Esophagus squamous epithelium (tissue), 5 donors: ENCODE data around the gene GPR142. TPM values are rescaled to one million over a fixed set of nuclear protein-coding genes. Genes with fewer than 3 reads are reported as not detected.

Experiments
- DNase-seq: peaks from one replicate; lab custom pipeline; 2025; lab: John Stamatoyannopoulos, UW
- H3K27ac ChIP-seq, 4 donors: fragments of 200-600 bp; sonication (generic); one replicate each; pipeline ENCODE4 v1.5.1; 2016 to 2019; ENCODE audit warnings: mild to moderate bottlenecking in 1 of 4
- H3K27me3 ChIP-seq, 4 donors: fragments of 200-600 bp; sonication (generic); 1 replicate in 3 of 4; 2 replicates in 1 of 4; pipeline versions ENCODE4 v1.5.1 to v1.6.0; 2017 to 2021; ENCODE audit warnings: antibody characterized with exemption in 1 of 4
- H3K36me3 ChIP-seq, 3 donors: fragments of 200-600 bp; sonication (generic); one replicate each; pipeline ENCODE4 v1.5.1; 2016 to 2019
- H3K4me1 ChIP-seq, 3 donors: fragments of 200-600 bp; sonication (generic); one replicate each; pipeline ENCODE4 v1.5.1; 2017 to 2019
- H3K4me3 ChIP-seq, 4 donors: fragments of 200-600 bp; sonication (generic); 1 replicate in 3 of 4; 2 replicates in 1 of 4; pipeline ENCODE4 v1.5.1; 2016 to 2019; ENCODE audit warnings: mild to moderate bottlenecking in 2 of 4, moderate library complexity in 1 of 4
- H3K9me3 ChIP-seq, 3 donors: fragments of 200-600 bp; sonication (generic); one replicate each; pipeline ENCODE4 v1.5.1; 2016 to 2019
- CTCF ChIP-seq, 6 experiments: fragments of 450-650 bp in 4 of 6; fragments of 200-600 bp in 2 of 6; sonication (generic) in 2 of 6; IDR thresholded peaks; one replicate each; pipeline ENCODE4 v1.5.1; 2016 to 2019; ENCODE audit warnings: antibody characterized with exemption in 6 of 6, mild to moderate bottlenecking in 4 of 6, moderate library complexity in 4 of 6
- POLR2A ChIP-seq, 4 donors: fragments of 450-650 bp; IDR thresholded peaks; one replicate each; pipeline ENCODE4 v1.6.1; 2017; ENCODE audit warnings: antibody characterized with exemption in 4 of 4, mild to moderate bottlenecking in 4 of 4, moderate library complexity in 3 of 4
- WGBS, 2 donors: methylation state at CpG; one replicate each; pipeline ENCODE4 v1.1.5; 2018; 5-methylcytosine and 5-hydroxymethylcytosine counted together
- intact Hi-C: fragments of 100-400 bp; cut with DNase I; formaldehyde crosslinking; loops from one replicate; pipeline ENCODE4 v1.15.0; 2022
- total RNA-seq, 4 donors: library from RNA; depleted of rRNA; stranded (reverse); fragments of >200 nt; gene quantifications; one replicate each; pipeline ENCODE4 v1.1.0, GENCODE V29; 2016
- donor health status: DM: yes; HTN: yes; CAD: no.

GPR142 gene
- total RNA-seq, 4 donors from 2014 or later: 0.38 TPM; not detected in 3

- H3K4me1 ChIP-seq: peaks cover 14 to 23% (median 15%) of the 10 kb centered on the region in 3 donors
- H3K27me3 ChIP-seq: peaks cover 4 to 77% (median 7%) of the 10 kb centered on the region in 4 donors
- DNase-seq: no peak
- H3K36me3 ChIP-seq: no peaks in the 10 kb centered on the region
- peak overlapping the region; percentile 9 to 64 (median 30) for H3K4me3 ChIP-seq
- 29 to 60% methylated on average over 4 of the region's 10 CpGs for WGBS, 2 donors
- H3K9me3 ChIP-seq: no peaks in the 10 kb centered on the region
- intact Hi-C loops: no loop called here
- no peak for TF ChIP-seq CTCF (IDR thresholded peaks at IDR 0.05)
- TF ChIP-seq POLR2A (IDR thresholded peaks at IDR 0.05): no peak
- H3K27ac ChIP-seq: no peak overlapping the region
Measured at GRCh38 chr17:74326506-74326905, 40.8 kb upstream of the GPR142 start.

DNA sequence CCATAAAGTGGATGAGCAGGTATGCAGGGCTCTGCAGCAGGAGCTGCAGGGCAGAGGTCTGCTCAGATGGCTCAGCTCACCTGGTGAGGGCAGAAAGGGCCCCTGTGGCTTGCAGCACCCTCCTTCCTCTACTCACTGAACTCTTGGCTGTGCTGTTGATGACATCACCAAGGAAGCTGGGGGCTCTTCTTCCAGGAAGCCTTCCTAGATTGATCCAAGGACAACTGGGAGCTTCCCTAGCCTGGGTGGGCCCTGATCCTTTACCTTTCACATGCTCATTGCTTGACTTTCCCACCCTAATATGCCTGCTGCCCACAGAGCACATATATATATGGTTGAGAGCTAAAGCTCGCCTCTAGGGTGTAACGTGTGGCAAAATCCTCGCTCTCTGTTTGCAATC, 38.8 kb upstream of the GPR142 start:
- Histone ChIP-seq H3K4me1 (peaks cover 15 to 32% (median 17%) of the 10 kb centered on the region in 3 donors), H3K9me3 (no peaks in the 10 kb centered on the region), H3K27ac (no peak overlapping the region), H3K27me3 (peaks cover 4 to 83% (median 7%) of the 10 kb centered on the region in 4 donors), H3K36me3 (no peaks in the 10 kb centered on the region), H3K4me3 (no peak overlapping the region)
- intact Hi-C loops: no loop called here
- DNase-seq: no peak
- 100% methylated on average over 1 to 2 of the region's 3 CpGs for WGBS, 2 donors
- no peak for TF ChIP-seq POLR2A (IDR thresholded peaks at IDR 0.05)
- no peak for TF ChIP-seq CTCF (IDR thresholded peaks at IDR 0.05)

DNA sequence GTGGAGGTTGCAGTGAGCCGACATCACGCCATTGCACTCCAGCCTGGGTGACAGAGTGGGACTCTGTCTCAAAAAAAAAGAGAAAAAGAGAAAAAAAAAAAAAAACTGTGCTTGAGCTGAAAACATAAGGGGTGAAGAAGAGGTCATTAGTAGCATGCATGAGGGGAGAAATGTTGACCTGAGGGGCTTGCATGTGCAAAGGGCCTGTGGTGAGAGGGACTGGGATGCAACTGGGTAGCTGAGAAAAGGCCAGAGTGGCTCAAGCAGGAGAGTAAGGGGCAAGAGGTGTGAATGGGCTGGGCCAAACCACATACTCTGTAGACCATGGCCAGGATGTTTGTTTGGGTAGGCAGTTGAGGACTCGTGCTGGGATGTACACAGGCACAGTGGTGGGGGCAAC, 37.9 kb upstream of the GPR142 start:
- H3K9me3 ChIP-seq: no peaks in the 10 kb centered on the region
- peaks cover 4 to 83% (median 7%) of the 10 kb centered on the region in 4 donors for H3K27me3 ChIP-seq
- peaks cover 15 to 32% (median 17%) of the 10 kb centered on the region in 3 donors for H3K4me1 ChIP-seq
- H3K27ac ChIP-seq: no peak overlapping the region
- WGBS, 2 donors: 54 to 63% methylated on average over 3 of the region's 3 CpGs
- intact Hi-C loops: no loop called here
- no peak for DNase-seq
- no peak overlapping the region for H3K4me3 ChIP-seq
- TF ChIP-seq POLR2A (IDR thresholded peaks at IDR 0.05) (no peak), CTCF (IDR thresholded peaks at IDR 0.05) (no peak)
- no peaks in the 10 kb centered on the region for H3K36me3 ChIP-seq

- WGBS, 2 donors: 56% methylated on average over 5 of the region's 8 CpGs; no CpG with 5 or more reads in 1 of the 2 donors
- no peak overlapping the region for H3K4me3 ChIP-seq
- no peaks in the 10 kb centered on the region for H3K9me3 ChIP-seq
- no peak overlapping the region for H3K27ac ChIP-seq
- peaks cover 4 to 83% (median 7%) of the 10 kb centered on the region in 4 donors for H3K27me3 ChIP-seq
- peaks cover 15 to 27% (median 17%) of the 10 kb centered on the region in 3 donors for H3K4me1 ChIP-seq
- DNase-seq: no peak
- intact Hi-C loops: no loop called here
- no peak for TF ChIP-seq POLR2A (IDR thresholded peaks at IDR 0.05)
- no peak for TF ChIP-seq CTCF (IDR thresholded peaks at IDR 0.05)
- H3K36me3 ChIP-seq: no peaks in the 10 kb centered on the region
Measured at GRCh38 chr17:74330446-74330845, 36.9 kb upstream of the GPR142 start.

GRCh38 chr17:74332017-74332650, 35.2 kb upstream of the GPR142 start:
- Histone ChIP-seq H3K36me3 (no peaks in the 10 kb centered on the region), H3K9me3 (no peaks in the 10 kb centered on the region), H3K27ac (no peak overlapping the region), H3K4me1 (peaks cover 0 to 10% (median 3%) of the 10 kb centered on the region in 3 donors), H3K27me3 (peaks cover 0 to 77% (median 0%) of the 10 kb centered on the region in 4 donors), H3K4me3 (no peak overlapping the region)
- WGBS, 2 donors: 71 to 76% methylated on average over 6 of the region's 7 CpGs
- DNase-seq: no peak
- intact Hi-C loops: no loop called here
- no peak for TF ChIP-seq CTCF (IDR thresholded peaks at IDR 0.05)
- TF ChIP-seq POLR2A (IDR thresholded peaks at IDR 0.05): no peak
